Stomach (tissue), 4 donors: ENCODE measurements around the gene CHRNA10.

Experiments
- CTCF ChIP-seq, 7 experiments: fragments of 450-650 bp in 4 of 7; fragments of 200-600 bp in 3 of 7; sonication (generic) in 3 of 7; IDR thresholded peaks; one replicate each; pipeline ENCODE4 v1.5.1; 2016 to 2019; ENCODE audit warnings: antibody characterized with exemption in 7 of 7, control low read depth in 2 of 7, mild to moderate bottlenecking in 1 of 7
- EP300 ChIP-seq: sonication (generic); formaldehyde crosslinking; IDR thresholded peaks from one replicate; pipeline ENCODE4 v1.6.1; 2017; ENCODE audit warnings: antibody characterized with exemption

DNA sequence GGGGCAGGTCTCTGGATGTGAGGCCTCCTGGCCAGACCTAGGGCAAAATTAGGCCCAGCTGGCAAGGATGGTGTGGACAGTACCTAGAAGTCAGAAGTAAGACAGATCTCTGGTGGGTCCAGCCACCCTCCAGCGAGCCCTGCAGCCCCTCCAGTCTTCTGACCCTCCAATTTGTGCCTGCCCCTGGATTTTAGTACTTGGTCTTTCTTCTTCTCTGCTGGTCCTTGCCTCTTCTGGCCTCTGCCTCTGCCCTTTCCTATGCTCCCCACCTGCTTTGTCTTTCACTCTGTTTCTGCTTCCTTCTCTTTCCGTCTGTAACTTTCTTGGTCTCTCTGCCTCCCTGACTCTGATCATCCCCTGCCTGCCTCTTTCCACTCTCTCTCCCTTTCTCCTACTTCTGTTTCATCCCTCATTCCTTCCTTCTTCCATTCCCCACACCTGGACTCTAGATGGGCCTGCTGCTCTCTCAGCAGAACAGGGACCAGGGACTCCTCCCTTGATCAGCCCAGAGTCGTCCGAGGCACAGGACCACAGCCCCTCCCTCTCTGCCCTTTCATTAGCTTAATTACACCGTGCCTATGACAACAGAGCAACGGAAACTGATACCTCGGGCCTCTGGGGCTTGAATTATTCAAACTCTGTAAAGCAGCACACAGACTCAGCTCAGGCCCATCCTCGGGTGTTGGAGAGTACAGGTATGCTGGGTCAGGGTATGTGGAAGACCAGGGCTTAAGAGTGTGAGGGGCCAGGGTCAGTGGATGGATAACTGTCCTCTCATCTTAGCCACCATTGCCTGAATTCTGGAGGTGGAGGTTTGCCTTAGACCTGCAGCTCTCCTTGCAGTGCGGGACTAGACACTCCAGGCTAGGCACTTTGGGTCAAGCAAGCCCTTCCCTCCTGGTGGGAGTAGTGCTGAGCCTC lies at the start of gene CHRNA10:
- TF ChIP-seq EP300, result no peak
- TF ChIP-seq CTCF (IDR thresholded peaks at IDR 0.05), result no peak
